Measurements from ENCODE around the gene MOB3B.
A peak's percentile ranks its signal among the peaks of the same experiment; 100 is the strongest.

The MOB3B gene

DNA sequence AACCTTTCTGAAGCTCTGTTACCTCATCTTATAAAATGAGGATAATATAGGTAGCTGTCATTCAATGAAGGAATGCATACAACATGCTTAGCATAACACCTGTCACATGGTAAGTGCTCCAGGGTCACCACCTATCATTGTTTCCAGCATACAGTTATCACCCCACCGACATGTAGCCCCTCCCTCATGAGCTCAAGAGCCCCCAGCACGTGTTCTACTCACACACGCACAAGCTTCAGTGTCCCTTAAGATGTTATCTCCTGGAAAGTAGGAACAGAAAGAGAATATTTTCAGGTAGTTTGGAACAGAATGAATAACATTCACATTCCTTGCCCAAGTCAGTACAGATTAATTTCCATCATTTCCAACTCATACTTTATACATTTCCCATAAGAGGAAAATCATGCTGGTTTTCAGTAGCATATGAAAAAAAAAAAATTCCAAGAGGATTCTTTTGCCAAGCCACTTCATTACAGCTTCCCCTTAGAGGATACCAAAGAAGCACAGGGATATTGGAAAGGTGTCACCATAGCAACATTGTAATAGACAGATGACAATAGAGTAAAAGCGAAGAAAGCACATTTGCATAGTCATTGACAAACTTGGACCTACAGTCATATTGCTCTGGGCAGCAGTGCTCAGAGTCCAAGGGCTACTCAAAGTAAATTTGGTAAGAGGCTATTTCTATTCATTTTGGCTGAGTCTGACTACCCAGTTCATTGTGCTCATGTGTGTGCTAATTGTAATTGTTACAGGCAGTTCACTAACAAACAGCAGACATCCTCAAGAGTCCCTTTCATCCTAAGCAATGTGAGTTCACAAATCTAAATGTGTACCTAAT, 1.5 kb upstream of the MOB3B start:
- Histone ChIP-seq H3K27ac (ENCODE audit: low read depth, low read length) (no peak overlapping the region), H3K4me1 (ENCODE audit: control insufficient read depth, insufficient read depth, low read length) (peaks cover 18% of the 10 kb centered on the region), H3K36me3 (ENCODE audit: control insufficient read depth, insufficient read depth, low read length) (no peaks in the 10 kb centered on the region), H3K27me3 (ENCODE audit: control insufficient read depth, insufficient read depth, low read length) (peaks cover 10% of the 10 kb centered on the region; the same call in 1 of the 2 replicates), H3K9me3 (ENCODE audit: control insufficient read depth, insufficient read depth, low read depth, low read length) (no peaks in the 10 kb centered on the region), H3K9ac (ENCODE audit: low read length) (no peak overlapping the region), H3K4me3 (ENCODE audit: low read depth, low read length) (no peak overlapping the region)

DNA sequence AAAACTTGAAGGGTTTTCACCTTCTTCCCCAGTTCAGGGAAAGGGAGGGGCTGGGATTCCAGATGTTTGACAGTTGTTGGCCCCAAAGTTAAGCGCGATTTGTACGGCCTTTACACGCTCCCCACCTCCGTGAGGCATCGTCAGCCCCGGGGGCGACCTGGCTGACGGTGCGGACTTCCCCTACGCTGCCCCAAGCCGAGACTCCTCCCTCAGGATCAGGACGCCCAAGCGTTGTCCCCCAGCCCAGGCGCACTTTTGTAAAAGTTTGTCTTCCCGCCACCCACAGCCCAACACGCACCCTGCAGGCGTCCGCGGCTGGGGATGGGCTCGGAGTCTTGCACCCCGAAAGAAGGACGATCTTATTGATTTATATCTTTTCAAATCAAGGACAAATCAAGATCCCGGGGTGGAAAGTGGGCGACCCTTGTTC, 713 bp downstream of the MOB3B start:
- H3K27ac ChIP-seq (ENCODE audit: low read depth, low read length): peak overlapping the region; percentile 51; the same call in 1 of the 2 replicates

DNA sequence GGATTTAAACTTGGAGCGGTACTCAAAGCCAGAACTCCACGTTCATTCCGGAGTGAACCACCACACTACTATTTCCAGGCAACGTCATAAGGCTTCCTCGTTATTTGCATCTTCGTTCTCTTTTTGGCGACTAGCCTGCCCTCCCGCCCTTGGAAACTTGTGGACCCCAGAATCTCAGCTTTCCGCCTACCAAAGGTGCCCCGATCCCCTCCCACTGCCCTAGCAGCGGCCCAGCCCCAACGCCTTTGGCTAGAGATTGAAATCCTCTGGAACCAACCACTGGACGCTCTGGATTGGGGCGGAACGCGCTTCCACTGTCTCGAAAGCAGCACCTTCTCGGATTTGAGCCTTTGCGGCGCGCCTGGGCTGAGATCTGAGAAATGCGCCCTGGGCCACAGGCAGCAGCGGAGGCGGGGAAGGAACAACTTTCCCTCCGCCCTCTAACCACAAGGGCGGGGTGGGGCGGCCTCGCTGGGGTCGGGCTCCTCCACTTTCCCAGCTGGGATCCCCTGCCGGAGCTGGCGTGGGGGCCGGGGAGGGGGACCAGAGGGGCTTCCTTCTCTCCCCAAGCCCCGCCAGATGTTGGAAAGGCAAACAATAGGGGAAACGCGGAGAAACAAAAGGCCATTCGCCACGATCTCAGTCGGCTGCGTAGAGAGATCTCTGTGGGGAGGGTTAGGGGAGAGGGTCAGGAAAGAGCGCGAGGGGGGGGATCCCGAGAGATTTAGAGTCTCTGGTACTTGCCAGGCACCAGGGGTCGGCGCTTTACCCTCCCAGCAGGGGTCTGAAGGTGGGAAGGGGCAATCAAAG, 1.3 kb downstream of the MOB3B start:
- H3K27ac ChIP-seq (ENCODE audit: low read depth, low read length): peak overlapping the region; percentile 22; the same call in 1 of the 2 replicates
- H3K4me1 ChIP-seq (ENCODE audit: control insufficient read depth, insufficient read depth, low read length): peaks cover 24% of the 10 kb centered on the region
- no peaks in the 10 kb centered on the region for H3K9me3 ChIP-seq (ENCODE audit: control insufficient read depth, insufficient read depth, low read depth, low read length)
- peaks cover 10% of the 10 kb centered on the region; the same call in 1 of the 2 replicates for H3K27me3 ChIP-seq (ENCODE audit: control insufficient read depth, insufficient read depth, low read length)
- H3K36me3 ChIP-seq (ENCODE audit: control insufficient read depth, insufficient read depth, low read length): no peaks in the 10 kb centered on the region
- H3K4me3 ChIP-seq (ENCODE audit: low read depth, low read length): peak overlapping the region; percentile 75
- peak overlapping the region; percentile 77 for H3K9ac ChIP-seq (ENCODE audit: low read length)

More for the DNA sequence above, 713 bp downstream of the MOB3B start:
- Histone ChIP-seq H3K4me1 (ENCODE audit: control insufficient read depth, insufficient read depth, low read length) (peaks cover 20% of the 10 kb centered on the region), H3K27me3 (ENCODE audit: control insufficient read depth, insufficient read depth, low read length) (peaks cover 10% of the 10 kb centered on the region; the same call in 1 of the 2 replicates), H3K9me3 (ENCODE audit: control insufficient read depth, insufficient read depth, low read depth, low read length) (no peaks in the 10 kb centered on the region), H3K36me3 (ENCODE audit: control insufficient read depth, insufficient read depth, low read length) (no peaks in the 10 kb centered on the region), H3K4me3 (ENCODE audit: low read depth, low read length) (peak overlapping the region; percentile 75), H3K9ac (ENCODE audit: low read length) (peak overlapping the region; percentile 77)

DNA sequence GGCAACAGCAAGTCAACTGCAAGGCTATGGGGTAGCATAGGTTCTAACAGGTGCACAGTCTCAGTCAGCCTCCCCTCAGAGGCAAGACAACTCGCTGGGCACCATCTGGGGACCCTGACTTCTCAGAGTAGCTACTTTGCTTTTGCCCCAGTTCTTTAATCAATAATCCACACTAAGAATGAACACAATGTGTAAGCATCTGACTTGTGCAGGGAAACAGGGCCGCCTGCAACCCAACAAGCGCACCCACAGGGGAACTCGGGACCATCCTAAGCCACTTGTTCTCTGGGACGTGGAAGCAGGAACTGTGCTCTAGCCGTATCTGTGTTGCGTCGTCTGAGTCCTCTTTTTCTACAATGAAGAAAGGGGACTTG, 1.9 kb downstream of the MOB3B start:
- H3K4me3 ChIP-seq (ENCODE audit: low read depth, low read length): peak overlapping the region; percentile 75
- peaks cover 10% of the 10 kb centered on the region; the same call in 1 of the 2 replicates for H3K27me3 ChIP-seq (ENCODE audit: control insufficient read depth, insufficient read depth, low read length)
- no peaks in the 10 kb centered on the region for H3K36me3 ChIP-seq (ENCODE audit: control insufficient read depth, insufficient read depth, low read length)
- H3K4me1 ChIP-seq (ENCODE audit: control insufficient read depth, insufficient read depth, low read length): peaks cover 29% of the 10 kb centered on the region
- H3K9me3 ChIP-seq (ENCODE audit: control insufficient read depth, insufficient read depth, low read depth, low read length): no peaks in the 10 kb centered on the region
- H3K27ac ChIP-seq (ENCODE audit: low read depth, low read length): no peak overlapping the region
- H3K9ac ChIP-seq (ENCODE audit: low read length): peak overlapping the region; percentile 77

DNA sequence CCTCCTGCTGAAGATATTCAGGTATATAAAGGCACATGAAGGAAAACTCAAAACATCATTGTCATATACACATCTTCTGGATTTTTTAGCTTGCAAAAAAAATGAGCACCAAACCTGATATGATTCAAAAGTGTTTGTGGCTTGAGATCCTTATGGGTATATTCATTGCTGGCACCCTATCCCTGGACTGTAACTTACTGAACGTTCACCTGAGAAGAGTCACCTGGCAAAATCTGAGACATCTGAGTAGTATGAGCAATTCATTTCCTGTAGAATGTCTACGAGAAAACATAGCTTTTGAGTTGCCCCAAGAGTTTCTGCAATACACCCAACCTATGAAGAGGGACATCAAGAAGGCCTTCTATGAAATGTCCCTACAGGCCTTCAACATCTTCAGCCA, 5.4 kb downstream of the MOB3B start, which contains the start of gene IFNK:
Gene IFNK (plus strand): TSS at position 55 of the 400 bp plus-strand sequence. CDS start 47 bp downstream, at position 102.
- Histone ChIP-seq H3K4me1 (ENCODE audit: control insufficient read depth, insufficient read depth, low read length) (peaks cover 33% of the 10 kb centered on the region), H3K27me3 (ENCODE audit: control insufficient read depth, insufficient read depth, low read length) (peaks cover 10% of the 10 kb centered on the region; the same call in 1 of the 2 replicates), H3K27ac (ENCODE audit: low read depth, low read length) (no peak within 1 kb of the TSS), H3K9me3 (ENCODE audit: control insufficient read depth, insufficient read depth, low read depth, low read length) (no peaks in the 10 kb centered on the region), H3K4me3 (ENCODE audit: low read depth, low read length) (no peak within 1 kb of the TSS), H3K36me3 (ENCODE audit: control insufficient read depth, insufficient read depth, low read length) (no peaks in the 10 kb centered on the region), H3K9ac (ENCODE audit: low read length) (no peak within 1 kb of the TSS)

DNA sequence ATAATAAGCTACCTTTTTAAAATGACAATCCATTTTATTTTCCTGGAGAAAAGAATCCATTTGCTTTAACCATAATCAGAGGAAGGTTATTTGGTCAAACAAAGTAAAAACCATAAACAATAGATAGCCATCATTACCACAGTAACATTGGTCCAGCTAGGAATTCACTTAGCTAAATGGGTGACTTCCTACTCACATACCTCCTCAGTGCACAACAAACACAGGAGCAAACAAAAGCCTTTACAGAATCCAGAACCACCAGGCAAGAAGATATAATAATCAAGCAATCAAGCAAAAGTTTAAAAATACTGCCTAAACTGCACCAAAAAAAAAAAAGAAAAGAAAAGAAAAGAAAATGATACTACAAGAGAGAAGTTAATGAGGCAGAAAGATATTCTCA, 6.5 kb downstream of the MOB3B start:
- H3K9ac ChIP-seq (ENCODE audit: low read length): no peak overlapping the region

DNA sequence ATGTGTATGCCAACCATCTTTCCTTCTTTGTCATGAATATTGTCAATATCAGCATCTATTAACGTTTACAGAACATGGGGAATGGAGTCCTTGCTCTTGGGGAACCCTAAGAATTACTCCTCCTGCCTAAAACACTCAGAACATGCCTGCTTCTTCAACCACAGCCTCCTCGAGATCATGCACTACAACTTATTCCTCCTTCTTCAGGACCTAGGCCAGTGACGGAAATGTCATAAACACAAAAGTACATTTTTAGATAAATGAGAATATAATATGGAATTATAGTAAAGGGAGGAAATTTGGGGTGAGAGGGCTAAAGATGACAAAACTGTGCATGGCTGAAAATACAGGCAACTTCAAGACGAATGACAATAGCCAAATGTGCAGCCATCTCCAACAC, 8.6 kb downstream of the MOB3B start:
- Histone ChIP-seq H3K27ac (ENCODE audit: low read depth, low read length) (no peak overlapping the region), H3K4me1 (ENCODE audit: control insufficient read depth, insufficient read depth, low read length) (peaks cover 22% of the 10 kb centered on the region), H3K36me3 (ENCODE audit: control insufficient read depth, insufficient read depth, low read length) (no peaks in the 10 kb centered on the region), H3K9ac (ENCODE audit: low read length) (no peak overlapping the region), H3K9me3 (ENCODE audit: control insufficient read depth, insufficient read depth, low read depth, low read length) (no peaks in the 10 kb centered on the region), H3K4me3 (ENCODE audit: low read depth, low read length) (no peak overlapping the region), H3K27me3 (ENCODE audit: control insufficient read depth, insufficient read depth, low read length) (no peaks in the 10 kb centered on the region)

More for the DNA sequence above, 6.5 kb downstream of the MOB3B start:
- Histone ChIP-seq H3K9me3 (ENCODE audit: control insufficient read depth, insufficient read depth, low read depth, low read length) (no peaks in the 10 kb centered on the region), H3K4me3 (ENCODE audit: low read depth, low read length) (no peak overlapping the region), H3K27me3 (ENCODE audit: control insufficient read depth, insufficient read depth, low read length) (peaks cover 10% of the 10 kb centered on the region; the same call in 1 of the 2 replicates), H3K27ac (ENCODE audit: low read depth, low read length) (no peak overlapping the region), H3K36me3 (ENCODE audit: control insufficient read depth, insufficient read depth, low read length) (no peaks in the 10 kb centered on the region), H3K4me1 (ENCODE audit: control insufficient read depth, insufficient read depth, low read length) (peaks cover 33% of the 10 kb centered on the region)

DNA sequence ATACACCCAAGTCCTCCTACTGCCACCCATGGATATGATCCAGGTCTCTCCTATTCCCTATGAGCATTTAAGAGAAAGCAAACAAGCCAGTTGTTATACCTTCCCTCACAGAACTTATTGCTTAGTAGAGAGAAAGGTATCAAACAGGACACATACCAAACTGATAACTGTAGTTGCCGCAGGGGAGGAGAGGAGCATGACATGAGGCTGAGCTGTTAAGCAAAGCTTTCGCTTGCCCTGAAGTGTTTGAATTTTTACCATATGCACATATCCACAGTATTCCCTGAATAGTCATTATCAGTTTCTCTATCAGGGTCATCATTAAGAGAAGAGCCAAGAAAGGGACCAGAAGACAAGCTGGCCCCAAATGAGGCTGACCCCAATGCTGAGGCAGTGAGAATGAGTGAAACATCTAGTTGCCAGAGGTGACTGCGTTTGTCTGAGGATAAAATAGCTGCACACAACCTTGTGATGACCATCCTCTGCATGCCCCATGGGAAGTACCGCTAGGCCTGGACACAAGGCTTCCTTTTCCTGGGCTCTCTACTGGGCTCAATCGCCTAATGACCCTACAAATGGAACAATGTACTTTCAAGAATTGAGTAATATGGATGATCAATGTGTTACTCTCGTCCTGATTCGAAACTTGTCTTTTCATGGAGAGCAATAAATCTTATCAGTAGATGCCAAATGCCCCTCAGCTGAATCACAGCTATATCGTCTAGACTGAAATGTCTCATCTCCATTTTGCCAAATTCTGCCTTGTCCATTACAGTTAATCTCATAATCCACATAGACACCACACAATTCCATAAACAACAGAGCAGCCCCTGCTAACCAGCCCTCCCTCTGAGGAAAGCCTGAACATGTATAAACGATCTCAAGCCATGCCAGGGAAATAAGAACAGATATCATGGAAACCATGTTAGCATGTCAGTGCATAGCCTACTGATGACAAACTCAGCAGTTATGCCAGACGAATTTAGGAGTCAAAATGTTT, 9.8 kb downstream of the MOB3B start:
- H3K36me3 ChIP-seq (ENCODE audit: control insufficient read depth, insufficient read depth, low read length): no peaks in the 10 kb centered on the region
- no peaks in the 10 kb centered on the region for H3K9me3 ChIP-seq (ENCODE audit: control insufficient read depth, insufficient read depth, low read depth, low read length)
- H3K9ac ChIP-seq (ENCODE audit: low read length): no peak overlapping the region
- no peaks in the 10 kb centered on the region for H3K27me3 ChIP-seq (ENCODE audit: control insufficient read depth, insufficient read depth, low read length)
- no peak overlapping the region for H3K27ac ChIP-seq (ENCODE audit: low read depth, low read length)
- peaks cover 18% of the 10 kb centered on the region for H3K4me1 ChIP-seq (ENCODE audit: control insufficient read depth, insufficient read depth, low read length)
- no peak overlapping the region for H3K4me3 ChIP-seq (ENCODE audit: low read depth, low read length)

DNA sequence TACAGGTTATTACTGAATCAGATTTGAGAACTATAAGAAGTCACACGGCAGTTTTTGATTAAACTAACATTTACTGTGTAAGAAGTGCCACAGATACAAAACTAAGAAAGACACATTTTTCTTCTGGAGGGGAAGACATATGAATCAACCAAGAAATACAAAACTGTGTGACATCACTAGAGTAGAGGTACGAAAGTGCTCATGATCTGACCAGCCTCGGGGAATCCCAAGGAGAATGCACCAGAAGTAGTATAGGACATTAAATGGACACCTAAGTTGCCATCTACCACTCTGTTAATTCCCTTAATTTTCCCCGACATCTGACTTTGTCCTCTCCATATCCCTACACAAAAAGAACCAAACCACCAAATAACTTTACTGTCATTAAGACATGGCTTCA, 10.8 kb downstream of the MOB3B start:
- no peak overlapping the region for H3K4me3 ChIP-seq (ENCODE audit: low read depth, low read length)
- H3K27me3 ChIP-seq (ENCODE audit: control insufficient read depth, insufficient read depth, low read length): no peaks in the 10 kb centered on the region

DNA sequence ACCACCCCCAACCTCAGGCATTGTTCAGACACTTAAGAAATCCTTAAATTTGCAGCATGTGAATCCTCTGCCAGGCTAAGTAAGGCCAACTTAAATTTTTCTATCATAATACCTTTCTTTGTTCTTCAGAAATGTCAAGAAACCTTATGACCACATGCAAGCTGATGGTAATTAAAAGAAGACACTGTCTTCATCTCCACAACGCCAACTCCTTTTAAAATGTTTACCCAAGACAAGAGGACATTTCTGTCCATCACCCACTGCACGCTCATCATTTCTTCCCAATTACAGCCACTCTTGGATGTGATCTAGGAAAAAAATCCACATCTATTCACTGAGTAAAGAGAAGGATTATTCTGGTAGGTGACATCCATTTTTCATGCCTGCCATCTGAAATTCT, 11.6 kb downstream of the MOB3B start:
- Histone ChIP-seq H3K9me3 (ENCODE audit: control insufficient read depth, insufficient read depth, low read depth, low read length) (no peaks in the 10 kb centered on the region), H3K27me3 (ENCODE audit: control insufficient read depth, insufficient read depth, low read length) (no peaks in the 10 kb centered on the region), H3K4me1 (ENCODE audit: control insufficient read depth, insufficient read depth, low read length) (peaks cover 10% of the 10 kb centered on the region), H3K27ac (ENCODE audit: low read depth, low read length) (no peak overlapping the region), H3K9ac (ENCODE audit: low read length) (no peak overlapping the region), H3K36me3 (ENCODE audit: control insufficient read depth, insufficient read depth, low read length) (no peaks in the 10 kb centered on the region), H3K4me3 (ENCODE audit: low read depth, low read length) (no peak overlapping the region)

More for the DNA sequence above, 10.8 kb downstream of the MOB3B start:
- H3K9me3 ChIP-seq (ENCODE audit: control insufficient read depth, insufficient read depth, low read depth, low read length): no peaks in the 10 kb centered on the region
- H3K4me1 ChIP-seq (ENCODE audit: control insufficient read depth, insufficient read depth, low read length): peaks cover 18% of the 10 kb centered on the region
- H3K27ac ChIP-seq (ENCODE audit: low read depth, low read length): no peak overlapping the region
- H3K9ac ChIP-seq (ENCODE audit: low read length): no peak overlapping the region
- H3K36me3 ChIP-seq (ENCODE audit: control insufficient read depth, insufficient read depth, low read length): no peaks in the 10 kb centered on the region

Data from HUES6 (cell line).